Measurements from ENCODE around the gene TBC1D9.
"Not testable (repeated sequence)": the region's sequence is repeated elsewhere in the genome, so short reads cannot be mapped to it uniquely, and the experiment has no call there.

TBC1D9 gene

DNA sequence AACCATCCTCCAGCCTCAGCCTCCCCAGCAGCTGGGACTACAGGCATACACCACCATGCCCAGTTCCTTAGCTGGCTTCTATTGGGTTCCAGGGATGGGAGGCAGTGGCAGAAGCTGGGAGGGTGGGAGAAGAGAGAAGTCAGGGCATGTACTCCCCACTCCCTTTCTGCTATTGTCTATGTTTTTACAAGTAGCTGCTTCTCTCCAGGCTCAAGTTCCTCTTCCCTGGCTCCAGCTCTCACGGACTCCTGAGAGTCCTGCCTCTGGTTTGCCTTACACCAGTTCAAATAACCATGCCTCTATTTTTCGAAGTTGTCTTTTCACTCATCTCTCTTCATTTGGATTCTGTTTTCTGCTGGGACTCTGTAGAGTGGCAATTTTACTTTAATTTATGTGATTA is 2.9 kb downstream of the TBC1D9 start:
- DNase-seq (ENCODE audit: low read depth), result no peak

DNA sequence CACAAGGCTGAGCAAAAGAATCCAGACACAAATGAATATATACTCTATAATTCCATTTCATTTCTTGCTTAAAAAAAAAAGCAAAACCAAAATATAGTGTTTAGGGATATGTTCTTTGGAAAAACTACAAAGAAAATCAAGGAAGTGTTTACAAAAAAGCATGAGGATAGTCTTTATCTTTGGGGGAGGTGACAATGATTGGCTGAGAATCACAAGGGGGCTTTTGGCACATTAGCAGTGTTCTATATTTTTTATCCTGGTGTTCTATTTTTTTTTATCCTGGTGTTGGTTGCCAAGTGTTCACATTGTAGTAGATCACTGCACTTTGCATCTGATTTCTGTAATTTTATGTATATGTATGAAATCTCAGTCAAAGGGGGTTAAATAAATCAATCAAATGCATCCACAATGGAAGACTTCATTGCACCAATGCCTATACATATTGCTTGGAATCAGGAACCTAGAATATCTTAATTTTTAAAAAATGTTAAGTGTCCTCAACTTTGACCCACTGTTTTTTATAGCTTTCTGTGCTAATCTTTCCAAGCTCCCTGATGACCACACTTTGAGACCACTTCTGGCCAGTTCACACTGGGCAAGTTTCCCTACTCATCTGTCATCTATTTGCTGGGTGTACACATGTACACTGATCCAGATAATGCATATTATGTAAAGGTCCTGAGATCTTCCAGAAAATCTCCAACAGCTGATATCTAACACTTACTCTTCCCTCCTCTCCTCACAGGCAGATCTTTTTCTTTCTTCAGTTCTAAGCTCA is 3.7 kb downstream of the TBC1D9 start:
- no peak for DNase-seq (ENCODE audit: low read depth)

DNA sequence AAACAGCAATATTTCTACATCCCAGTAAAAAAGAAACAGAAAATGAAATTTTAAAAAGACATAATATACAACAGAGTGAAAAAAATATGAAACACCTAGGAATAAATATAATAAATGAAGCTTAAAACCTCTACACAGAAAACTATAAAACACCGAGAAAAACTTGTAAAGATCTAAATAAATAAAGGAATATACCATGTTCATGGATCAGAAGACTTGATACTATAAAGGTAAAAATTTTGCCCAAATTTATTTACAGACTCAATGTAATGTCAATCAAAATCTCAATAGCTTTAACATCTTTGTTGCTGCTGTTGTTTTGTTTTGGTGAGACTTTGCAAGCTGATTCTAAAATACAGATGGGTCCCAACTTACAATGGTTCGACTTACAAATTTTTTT is 5.7 kb downstream of the TBC1D9 start:
- no peak for DNase-seq (ENCODE audit: low read depth)

DNA sequence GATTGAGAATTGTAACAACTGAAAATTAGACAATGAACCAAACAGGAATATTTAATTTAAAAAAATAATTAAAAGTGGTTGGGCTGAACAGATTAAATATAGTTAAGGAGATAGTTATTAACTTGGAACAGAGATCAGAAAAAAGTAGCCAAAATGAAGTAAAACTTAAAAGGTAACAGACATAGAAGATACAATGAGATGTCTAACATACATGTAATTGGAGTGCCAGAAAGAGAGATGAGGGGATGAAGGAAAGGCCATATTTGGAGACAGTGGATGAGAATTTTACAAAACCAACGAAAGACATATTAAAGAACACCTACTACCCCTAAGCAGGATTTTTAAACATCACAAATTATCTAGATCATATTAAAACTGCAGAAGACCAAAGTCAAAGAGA is 8.0 kb downstream of the TBC1D9 start:
- DNase-seq (ENCODE audit: low read depth), result no peak

DNA sequence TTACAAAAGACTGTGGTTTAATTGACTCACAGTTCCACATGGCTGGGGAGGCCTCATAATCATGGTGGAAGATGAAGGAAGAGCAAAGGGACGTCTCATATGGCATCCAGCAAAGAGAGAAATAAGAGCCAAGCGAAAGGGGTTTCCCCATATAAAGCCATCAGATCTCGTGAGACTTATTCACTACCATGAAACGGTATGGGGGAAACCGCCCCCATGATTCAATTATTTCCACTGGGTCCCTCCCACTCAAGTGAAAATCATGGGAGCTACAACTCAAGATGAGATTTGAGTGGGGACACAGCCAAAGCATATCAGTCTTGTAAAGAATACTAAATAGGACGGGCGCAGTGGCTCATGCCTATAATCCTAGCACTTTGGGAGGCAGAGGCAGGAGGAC is 9.6 kb downstream of the TBC1D9 start:
- DNase-seq (ENCODE audit: low read depth), result not testable (repeated sequence)

DNA sequence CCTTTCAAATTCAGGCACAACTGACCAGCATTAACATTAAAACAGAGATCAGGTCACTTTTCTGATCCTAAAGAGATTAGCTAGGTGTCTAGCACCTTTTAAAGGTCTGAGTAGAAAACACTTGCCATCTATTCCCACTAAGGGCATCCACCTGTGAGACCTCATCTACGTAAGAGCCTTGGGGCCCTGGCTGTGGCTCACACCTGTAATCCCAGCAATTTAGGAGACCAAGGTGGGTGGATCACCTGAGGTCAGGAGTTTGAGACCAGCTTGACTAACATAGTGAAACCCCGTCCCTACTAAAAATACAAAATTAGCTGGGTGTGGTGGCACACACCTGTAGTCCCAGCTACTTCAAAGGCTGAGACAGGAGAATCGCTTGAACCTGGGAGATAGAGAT is 11.8 kb downstream of the TBC1D9 start:
- no peak for DNase-seq (ENCODE audit: low read depth)

DNA sequence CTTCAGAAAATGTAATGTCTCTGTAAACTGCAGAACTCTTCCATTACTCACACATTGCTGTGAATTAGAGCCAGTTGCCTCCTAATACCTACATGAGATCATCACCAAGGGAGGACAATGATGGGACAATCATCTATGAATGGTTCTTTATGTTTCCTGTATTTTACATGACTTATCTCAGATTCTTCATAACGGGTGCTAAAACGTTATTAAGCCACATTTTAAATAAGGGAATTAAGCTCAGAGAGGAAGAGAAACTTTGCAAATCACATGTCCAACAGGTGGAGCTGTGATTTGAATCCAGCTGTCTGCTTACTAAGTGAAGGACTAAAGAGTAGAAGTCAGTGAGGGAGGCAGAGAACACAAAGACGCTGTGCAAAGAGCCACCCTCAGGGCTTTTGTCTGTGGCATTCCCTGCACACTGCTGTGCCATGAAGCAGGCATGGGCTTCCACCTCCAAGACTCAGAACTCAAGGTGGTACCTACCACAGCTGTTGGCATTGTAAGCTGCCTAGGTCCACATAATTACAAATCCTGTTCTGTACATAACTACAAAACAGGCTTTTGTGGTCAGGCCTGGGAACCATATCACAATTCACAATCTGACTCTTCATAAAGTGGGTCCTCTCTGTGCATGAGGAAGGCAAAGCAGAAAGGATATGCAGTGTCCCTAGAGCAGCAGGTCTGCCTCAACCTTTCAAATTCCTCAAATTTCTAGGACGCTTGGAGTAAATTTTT is 12.8 kb downstream of the TBC1D9 start:
- DNase-seq (ENCODE audit: low read depth), result no peak

DNA sequence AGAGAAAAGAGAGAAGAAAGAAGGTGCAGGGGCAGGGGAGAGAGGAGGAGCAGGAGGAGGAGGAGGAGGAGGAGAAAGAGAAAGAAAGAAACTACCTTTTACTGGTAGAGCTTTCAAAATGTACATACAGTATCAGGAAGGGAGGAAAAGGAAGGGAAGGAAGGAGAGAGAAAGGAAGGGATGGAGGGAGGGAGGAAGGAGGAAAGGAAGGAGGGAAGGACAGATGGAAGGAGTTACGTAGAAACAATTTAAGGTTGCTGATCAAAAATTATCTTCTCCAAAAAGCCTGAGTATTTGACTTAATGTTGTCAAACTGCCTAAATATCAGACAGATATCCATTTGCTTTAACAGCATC is 13.4 kb downstream of the TBC1D9 start:
- no peak for DNase-seq (ENCODE audit: low read depth)

DNA sequence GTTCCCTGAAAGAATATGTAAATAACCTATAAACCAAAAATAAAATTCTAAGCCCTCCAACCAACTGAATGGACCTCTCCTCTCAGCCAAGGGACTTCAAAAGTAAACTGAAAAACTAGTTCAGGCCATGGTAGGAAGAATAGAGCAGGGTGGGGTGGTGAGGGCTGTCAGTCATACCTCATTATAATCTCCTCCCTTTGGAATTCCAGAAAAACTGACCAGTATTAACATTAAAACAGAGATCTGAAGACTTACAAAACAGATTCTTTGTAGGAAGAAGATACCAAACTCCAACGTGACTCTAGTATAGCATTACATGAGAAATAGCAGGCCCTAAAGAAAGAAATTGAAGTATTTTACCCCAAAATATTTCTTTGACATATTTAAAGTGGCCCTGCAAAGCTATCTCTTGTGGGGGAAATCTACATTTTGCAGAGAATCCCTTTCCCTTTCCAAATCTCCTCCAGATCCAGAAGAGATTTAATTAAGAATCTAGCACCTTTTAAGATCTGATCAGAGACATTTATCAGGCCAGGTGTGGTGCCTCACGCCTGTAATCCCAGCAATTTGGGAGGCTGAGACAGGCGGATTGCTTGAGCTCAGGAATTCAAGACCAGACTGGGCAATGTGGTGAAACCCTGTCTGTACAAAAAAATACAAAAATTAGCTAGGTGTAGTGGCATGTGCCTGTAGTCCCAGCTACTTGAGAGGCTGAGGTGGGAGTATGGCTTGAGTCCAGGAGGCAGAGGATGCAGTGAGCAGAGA is 15.1 kb downstream of the TBC1D9 start:
- no peak for DNase-seq (ENCODE audit: low read depth)

DNA sequence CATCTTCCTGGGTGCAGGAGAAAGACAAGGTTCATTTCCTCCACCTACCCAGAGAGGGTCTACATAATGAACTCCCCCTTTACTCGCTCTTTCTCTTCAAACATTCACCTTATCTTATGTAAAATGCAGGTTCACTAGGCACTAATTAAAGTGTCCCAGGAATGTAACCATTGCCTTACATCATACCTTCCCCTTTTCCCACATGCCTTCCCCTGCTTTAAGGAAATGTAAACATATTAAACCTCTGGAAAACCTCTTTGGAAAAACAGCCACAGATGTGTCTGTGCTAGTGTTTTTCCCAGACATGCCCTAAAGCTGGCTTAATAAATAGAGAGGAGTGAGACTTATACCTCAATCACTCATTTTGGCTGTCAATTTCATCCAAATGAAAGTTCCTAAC is 15.8 kb downstream of the TBC1D9 start:
- no peak for DNase-seq (ENCODE audit: low read depth)

DNA sequence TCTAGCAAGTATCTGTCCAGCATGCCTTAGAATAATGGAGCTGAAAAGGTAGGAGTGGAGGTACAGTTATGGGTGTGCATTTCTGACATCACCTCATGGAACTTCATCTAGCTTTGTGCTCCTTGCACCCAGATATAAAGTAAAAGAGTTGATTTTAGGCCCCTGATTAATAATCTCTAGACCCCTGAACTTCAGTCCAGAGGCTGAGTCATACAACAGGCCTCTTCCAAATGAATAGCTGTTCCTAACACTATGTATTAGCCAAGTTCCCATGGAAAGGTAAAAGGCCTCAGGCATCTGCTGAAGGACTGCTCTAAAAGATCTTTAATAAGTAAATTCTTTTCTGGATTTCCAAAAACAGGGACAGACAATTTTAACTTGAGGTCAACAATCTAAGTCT is 16.2 kb downstream of the TBC1D9 start:
- no peak for DNase-seq (ENCODE audit: low read depth)

DNA sequence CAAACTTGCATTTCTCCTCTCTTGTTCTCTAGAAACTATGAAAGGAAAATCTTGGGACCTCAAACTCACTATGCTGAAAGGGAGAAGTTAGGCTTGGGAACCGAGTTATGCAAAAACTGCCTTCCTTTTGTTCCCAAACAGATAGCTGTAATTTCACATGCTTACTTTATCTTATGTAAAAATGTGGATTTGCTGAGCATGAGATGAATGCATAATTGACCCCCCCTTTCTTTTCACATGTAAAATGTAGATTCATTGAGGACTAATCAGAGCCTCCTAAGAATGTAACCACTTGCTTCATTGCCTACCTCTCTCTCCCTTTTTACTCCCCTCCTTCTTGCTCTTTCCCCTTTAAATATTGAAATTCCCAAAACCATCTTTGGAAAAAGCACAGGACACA is 18.0 kb downstream of the TBC1D9 start:
- no peak for DNase-seq (ENCODE audit: low read depth)

DNA sequence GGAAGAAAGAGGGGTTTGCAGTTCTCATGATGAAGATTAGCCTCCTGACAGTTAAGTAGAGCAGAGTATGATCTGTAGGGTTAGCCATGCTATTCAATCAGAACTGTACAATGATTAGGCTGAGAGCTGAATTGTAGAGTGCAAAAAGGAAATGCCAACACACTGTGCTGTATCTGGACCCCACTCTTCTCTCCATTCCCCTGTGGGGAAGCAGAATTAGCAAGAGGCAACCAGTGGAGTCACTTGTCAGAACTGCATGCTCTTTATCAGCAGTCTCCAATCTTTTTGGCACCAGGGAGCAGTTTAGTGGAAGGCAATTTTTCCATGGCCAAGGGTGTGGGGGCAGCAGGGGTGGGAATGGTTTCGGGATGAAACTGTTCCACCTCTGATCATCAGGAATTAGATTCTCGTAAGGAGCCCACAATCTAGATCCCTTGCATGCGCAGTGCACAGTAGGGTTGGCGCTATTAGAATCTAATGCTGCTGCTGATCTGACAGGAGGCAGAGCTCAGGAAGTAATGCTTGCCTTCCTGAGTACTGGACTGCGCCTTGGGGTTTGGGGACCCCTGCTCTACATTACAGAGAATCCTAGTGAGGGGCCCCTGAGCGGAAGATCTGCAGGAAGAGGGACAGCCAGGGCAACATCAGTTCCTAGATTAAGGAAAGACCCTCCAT is 19.4 kb downstream of the TBC1D9 start:
- no peak for DNase-seq (ENCODE audit: low read depth)

DNA sequence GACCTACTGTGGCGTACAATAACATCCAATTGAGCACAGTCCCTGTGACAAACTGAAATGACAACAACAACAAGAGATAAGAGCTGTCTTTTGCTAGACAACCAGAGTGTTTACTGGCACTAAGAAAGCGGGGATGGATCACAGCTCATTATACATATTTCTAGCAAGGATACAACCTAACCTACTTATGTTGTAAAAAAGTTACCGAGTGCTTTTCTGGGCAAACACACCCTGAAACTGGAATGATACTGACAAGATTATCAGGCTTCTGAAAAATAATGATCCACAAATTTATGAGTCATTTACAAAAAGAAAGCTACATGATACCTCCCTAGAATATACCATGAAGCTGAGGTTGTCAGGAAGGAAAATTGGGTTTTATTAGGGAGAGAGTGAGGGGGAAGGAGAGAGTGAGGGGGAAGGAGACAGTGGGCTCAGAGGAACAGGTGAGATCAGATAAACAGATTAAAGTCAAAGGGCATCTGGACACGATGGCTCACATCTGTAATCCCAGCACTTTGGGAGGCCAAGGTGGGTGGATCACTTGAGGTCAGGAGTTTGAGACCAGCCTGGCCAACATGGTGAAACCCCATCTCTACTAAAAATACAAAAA is 20.3 kb downstream of the TBC1D9 start:
- DNase-seq (ENCODE audit: low read depth), result no peak

DNA sequence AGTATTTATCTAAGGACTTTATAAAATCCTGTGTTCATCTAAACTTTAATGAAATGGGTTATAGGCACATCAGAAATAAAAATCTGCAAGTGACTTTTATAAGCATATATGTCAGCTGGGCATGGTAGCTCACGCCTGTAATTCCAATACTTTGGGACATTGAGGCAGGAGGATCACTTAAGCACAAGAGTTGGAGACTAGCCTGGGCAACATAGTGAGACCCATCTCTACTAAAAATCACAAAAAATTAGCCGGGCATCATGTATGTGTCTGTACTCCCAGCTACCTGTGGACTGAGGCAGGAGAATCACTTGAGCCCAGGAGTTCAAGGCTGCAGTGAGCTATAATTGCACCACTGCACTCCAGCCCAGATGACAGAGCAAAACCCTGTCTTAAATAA is 20.9 kb downstream of the TBC1D9 start:
- no peak for DNase-seq (ENCODE audit: low read depth)

DNA sequence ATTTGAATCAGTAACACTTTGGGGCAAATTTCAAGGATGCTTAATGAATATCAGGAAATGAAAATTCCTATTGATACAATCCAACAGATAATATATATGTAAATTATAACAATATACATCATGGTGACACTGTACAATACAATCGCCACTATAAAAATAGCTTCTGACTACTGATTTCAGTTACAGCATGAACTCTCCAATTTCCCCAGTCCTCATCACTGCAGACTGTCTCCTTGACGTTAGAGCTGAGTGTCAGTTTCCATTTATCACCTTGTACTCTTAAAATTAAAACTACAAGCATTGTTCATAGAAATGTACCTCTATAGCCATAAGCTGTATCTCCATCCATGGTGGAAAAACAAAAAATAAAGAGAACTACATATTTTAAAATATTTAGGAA is 23.4 kb downstream of the TBC1D9 start:
- no peak for DNase-seq (ENCODE audit: low read depth)

DNA sequence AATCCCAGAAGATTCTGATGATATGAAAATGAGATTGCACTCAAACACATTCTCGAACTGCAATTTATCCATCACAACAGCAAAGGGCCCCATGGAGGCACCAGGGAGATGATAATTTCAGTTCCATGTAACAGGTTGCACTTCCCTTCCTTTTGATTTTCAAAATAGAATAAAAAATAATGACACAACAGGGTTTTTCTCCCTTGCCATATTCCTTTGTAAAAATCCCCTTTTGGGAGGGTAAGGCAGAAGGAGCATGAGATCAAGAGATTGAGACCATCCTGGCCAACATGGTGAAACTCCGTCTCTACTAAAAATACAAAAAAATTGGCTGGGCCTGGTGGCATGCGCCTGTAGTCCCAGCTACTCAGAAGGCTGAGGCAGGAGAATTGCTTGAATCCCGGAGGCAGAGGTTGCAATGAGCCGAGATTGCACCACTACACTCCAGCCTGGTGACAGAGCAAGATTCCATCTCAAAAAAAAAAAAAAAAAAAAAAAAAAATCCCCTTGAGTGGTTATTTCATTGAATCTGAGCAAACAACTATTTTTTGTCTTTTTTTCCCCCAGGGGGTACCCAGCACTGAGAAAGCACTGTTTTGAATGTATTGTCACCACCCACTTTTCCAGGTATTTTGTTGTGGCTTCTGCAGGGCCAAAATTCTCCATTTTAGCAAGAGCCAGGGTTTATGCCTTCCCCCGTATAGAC is 26.7 kb downstream of the TBC1D9 start:
- DNase-seq (ENCODE audit: low read depth), result no peak

DNA sequence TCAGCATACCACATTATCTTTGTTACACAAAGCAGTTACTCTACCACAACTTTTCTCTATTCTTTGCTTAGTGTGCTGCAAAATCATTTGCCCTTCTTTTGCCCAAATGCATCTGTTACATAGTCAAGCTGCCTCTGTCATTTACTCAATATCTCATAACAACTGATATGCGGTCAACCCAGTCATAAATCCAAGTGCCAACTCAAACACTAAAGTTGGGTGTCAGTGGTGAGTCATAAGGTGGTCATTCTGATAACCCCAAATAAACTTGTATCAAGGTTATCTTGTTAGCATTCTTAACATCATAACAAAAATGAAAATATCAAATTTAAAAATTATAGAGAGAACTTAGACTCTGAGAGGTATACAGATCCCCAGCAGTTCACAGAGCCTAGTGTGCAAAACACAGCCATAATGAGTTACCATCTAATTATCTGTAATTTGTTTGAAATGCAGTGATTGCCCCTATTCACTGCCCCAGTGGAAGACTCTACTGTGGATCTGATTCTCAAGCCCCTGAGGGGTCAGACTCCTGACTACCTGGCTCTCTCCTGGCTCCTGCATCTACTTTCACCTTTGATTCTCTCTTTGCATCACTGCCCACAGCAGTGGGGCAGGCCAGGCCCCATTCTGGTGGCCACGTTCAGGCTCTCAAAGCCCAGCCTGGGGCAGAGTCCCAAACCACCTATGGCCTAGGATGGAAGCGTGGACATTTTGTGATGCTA is 29.2 kb downstream of the TBC1D9 start:
- DNase-seq (ENCODE audit: low read depth), result no peak

DNA sequence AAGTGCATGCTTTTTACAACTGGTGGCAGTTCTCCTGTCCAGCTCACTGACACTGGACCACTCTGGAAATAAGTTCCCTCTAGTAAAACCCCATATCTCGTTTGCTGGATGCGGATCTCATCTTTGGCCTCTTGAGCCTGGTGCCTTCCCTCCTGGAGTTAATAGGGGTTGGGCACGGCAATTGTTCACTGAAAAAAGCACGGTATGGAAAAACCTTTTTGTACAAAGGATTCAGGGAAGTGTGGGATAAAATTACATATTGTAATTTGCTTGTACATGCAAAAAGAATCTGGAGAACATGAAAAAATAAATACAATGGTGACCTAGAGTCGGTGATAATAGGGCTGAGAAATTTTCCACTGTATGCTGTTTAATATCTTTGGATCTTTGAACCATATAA is 30.6 kb downstream of the TBC1D9 start:
- no peak for DNase-seq (ENCODE audit: low read depth)

DNA sequence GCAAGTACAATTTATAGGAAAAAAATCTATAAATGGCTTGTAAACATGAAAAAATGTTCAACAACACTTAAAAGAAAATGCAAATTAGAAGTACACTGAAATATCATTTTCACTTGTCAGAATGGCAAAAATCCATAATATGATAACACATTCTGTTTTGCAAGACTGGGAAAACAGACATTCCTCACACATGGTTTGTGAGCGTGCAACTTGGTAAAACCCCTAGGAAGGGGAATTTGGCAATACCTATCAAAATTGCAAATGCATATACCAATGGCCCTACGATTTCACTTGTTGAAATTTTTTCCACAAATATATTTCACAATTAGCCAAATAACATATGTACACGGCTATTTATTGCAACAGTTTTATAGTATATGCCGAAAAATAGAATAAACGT is 31.4 kb downstream of the TBC1D9 start:
- DNase-seq (ENCODE audit: low read depth), result no peak
